LNCaP clone FGC (cell line): ENCODE results near the gene CUTA.
"Not testable (repeated sequence)": the region's sequence is repeated elsewhere in the genome, so short reads cannot be mapped to it uniquely, and the experiment has no call there.

ENCODE experiments used
- DNase-seq: peaks from one replicate; pipeline ENCODE4 v3.0.0-alpha.2; 2011; ENCODE audit warnings: low read depth
- H3K4me3 ChIP-seq: 2 replicates; pipeline ENCODE4 v1.5.1; 2011; ENCODE audit warnings: mild to moderate bottlenecking, low read depth, low read length, control low read depth
- CTCF ChIP-seq: IDR thresholded peaks from 2 replicates; pipeline ENCODE4 v1.5.1; 2012; ENCODE audit warnings: mild to moderate bottlenecking; ENCODE audit not compliant: control insufficient read depth, insufficient read depth; ENCODE audit errors: extremely low read depth

Gene CUTA

GRCh38 chr6:33373960-33374910 lies 43.7 kb downstream of the CUTA start:
- H3K4me3 ChIP-seq, result no peak overlapping the region
- peak; percentile 63 for DNase-seq
- TF ChIP-seq CTCF, result no peak

- no peak for DNase-seq
- H3K4me3 ChIP-seq, result no peak overlapping the region
- TF ChIP-seq CTCF, result no peak
Measured at GRCh38 chr6:33372526-33373123, 45.3 kb downstream of the CUTA start.

GRCh38 chr6:33371901-33372300 lies 46.0 kb downstream of the CUTA start:
- not testable (repeated sequence) for H3K4me3 ChIP-seq, DNase-seq

GRCh38 chr6:33367715-33368025 lies 50.2 kb downstream of the CUTA start:
- not testable (repeated sequence) for DNase-seq, H3K4me3 ChIP-seq

- no peak for TF ChIP-seq CTCF
- no peak for DNase-seq
- H3K4me3 ChIP-seq, result no peak overlapping the region
Measured at GRCh38 chr6:33367009-33367714, 50.7 kb downstream of the CUTA start.
